GM19193 (cell line): Measurements from ENCODE around the gene PCDHA10.
"Not testable (repeated sequence)": the region's sequence is repeated elsewhere in the genome, so short reads cannot be mapped to it uniquely, and the experiment has no call there.

Experiments used
- POLR2A ChIP-seq: IDR thresholded peaks from 4 replicates; pipeline ENCODE4 v1.6.1; 2011; ENCODE audit not compliant: insufficient read depth, insufficient read length; ENCODE audit errors: extremely low read depth

PCDHA10 gene

GRCh38 chr5:140840978-140841962 is 14.4 kb upstream of the PCDHA10 start, which contains the start of gene PCDHA8:
PCDHA8 (plus strand) TSS chr5:140841187; CDS start chr5:140841322, 135 bp downstream.
- TF ChIP-seq POLR2A, result no peak

GRCh38 chr5:140842798-140843733 is 12.6 kb upstream of the PCDHA10 start:
- no peak for TF ChIP-seq POLR2A

GRCh38 chr5:140848139-140849102 is 7.3 kb upstream of the PCDHA10 start, which contains the start of gene PCDHA9:
PCDHA9 (plus strand) TSS chr5:140848382; CDS start chr5:140848496, 114 bp downstream.
- TF ChIP-seq POLR2A, result not testable (repeated sequence)

- TF ChIP-seq POLR2A, result no peak
Measured at GRCh38 chr5:140857177-140857986, 1.7 kb downstream of the PCDHA10 start.

GRCh38 chr5:140857987-140858240 is 2.2 kb downstream of the PCDHA10 start:
- no peak for TF ChIP-seq POLR2A

DNA sequence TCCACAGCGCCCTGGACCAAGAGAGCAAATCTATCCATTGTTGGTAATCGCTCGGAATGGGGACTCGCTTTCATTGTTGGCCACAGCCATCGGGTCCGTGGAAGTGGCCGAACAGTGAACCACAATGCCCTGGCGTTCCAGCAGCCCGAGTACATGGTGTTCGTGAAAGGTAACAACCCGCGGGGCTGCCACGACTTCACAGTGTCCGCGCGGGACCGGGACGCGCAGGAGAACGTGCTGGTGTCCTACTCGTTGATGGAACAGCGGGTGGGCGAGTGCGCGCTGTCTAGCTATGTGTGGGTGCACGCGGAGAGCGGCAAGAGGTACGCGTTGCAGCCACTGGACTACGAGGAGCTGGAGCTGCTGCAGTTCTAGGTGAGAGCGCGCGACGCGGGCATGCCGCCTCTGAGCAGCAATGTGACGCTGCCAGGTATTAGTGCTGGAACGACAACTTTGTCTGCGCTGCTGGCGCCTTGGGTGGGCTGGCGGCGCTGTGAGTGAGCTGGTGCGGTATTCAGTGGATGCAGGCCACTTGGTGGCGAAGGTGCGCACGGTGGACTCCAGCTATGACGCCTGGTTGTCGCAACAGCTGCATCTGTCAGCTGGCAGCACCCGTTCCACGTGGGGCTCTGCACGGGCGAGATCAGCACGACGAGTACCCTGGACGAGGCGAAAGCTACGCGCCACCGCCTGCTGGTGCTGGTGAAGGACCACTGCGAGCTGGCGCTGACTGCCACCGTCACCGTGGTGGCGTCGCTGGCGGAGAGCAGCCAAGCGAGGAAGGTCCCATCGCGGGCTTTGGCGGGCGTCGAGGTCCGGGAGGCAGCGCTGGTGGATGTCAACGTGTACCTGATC is 7.0 kb downstream of the PCDHA10 start:
- no peak for TF ChIP-seq POLR2A

- no peak for TF ChIP-seq POLR2A
Measured at GRCh38 chr5:140868721-140869554, 13.2 kb downstream of the PCDHA10 start, which contains the start of gene PCDHA11. PCDHA11 (plus strand) TSS chr5:140868957; CDS start chr5:140869104, 147 bp downstream.

DNA sequence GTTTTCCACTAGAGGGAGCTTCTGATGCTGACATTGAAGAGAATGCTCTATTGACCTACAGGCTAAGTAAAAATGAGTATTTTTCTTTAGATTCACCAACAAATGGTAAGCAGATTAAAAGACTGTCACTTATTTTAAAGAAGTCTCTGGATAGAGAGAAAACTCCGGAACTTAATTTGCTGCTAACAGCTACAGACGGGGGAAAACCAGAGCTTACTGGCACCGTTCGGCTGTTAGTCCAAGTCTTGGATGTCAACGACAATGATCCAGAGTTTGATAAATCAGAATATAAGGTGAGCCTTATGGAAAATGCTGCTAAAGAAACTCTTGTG is 13.8 kb downstream of the PCDHA10 start:
- no peak for TF ChIP-seq POLR2A

GRCh38 chr5:140870221-140871201 is 14.8 kb downstream of the PCDHA10 start:
- TF ChIP-seq POLR2A, result no peak
